Measurements from ENCODE around the gene TADA2B.

- TF ChIP-seq CTCF (conservative IDR thresholded peaks at IDR 0.05; ENCODE audit: low read depth in 2 of 2) (no peak), EZH2 (IDR thresholded peaks at IDR 0.05; ENCODE audit: low read depth, unreplicated experiment) (no peak), EZH2phosphoT487 (IDR thresholded peaks at IDR 0.05; ENCODE audit: unreplicated experiment) (no peak), POLR2AphosphoS5 (IDR thresholded peaks at IDR 0.05; ENCODE audit: low read depth) (no peak)
These were observed 33.0 kb downstream of the TADA2B start for GRCh38 chr4:7075962-7076695.

Measured in GM23338 (cell line).